GM19455 (cell line): ENCODE results near the gene LRCH1.
"Not testable (repeated sequence)": the region's sequence is repeated elsewhere in the genome, so short reads cannot be mapped to it uniquely, and the experiment has no call there.

ENCODE experiments used
- ATAC-seq: cut with Tn5 transposase; IDR thresholded peaks from one replicate; pipeline ENCODE4 v1.9.1; 2021; ENCODE audit not compliant: unreplicated experiment

LRCH1 gene

GRCh38 chr13:46747031-46747820 is 194.3 kb downstream of the LRCH1 start:
- ATAC-seq = no peak

- no peak for ATAC-seq
Observed at GRCh38 chr13:46748300-46748699, 195.3 kb downstream of the LRCH1 start.

- ATAC-seq = no peak
Observed at GRCh38 chr13:46749951-46750350, 197.0 kb downstream of the LRCH1 start.

- ATAC-seq = peak; percentile 65
Observed at GRCh38 chr13:46751811-46752635, 199.1 kb downstream of the LRCH1 start.

- ATAC-seq = no peak
Observed at GRCh38 chr13:46753137-46753536, 200.2 kb downstream of the LRCH1 start.

GRCh38 chr13:46753917-46754316 is 200.9 kb downstream of the LRCH1 start:
- ATAC-seq = no peak

GRCh38 chr13:46754812-46755211 is 201.8 kb downstream of the LRCH1 start:
- ATAC-seq = no peak

GRCh38 chr13:46755508-46755907 is 202.5 kb downstream of the LRCH1 start:
- not testable (repeated sequence) for ATAC-seq

GRCh38 chr13:46756977-46757376 is 204.0 kb downstream of the LRCH1 start:
- ATAC-seq = no peak

- ATAC-seq = no peak
Observed at GRCh38 chr13:46757640-46758039, 204.7 kb downstream of the LRCH1 start.

GRCh38 chr13:46759846-46760245 is 206.9 kb downstream of the LRCH1 start:
- no peak for ATAC-seq

GRCh38 chr13:46761174-46761573 is 208.2 kb downstream of the LRCH1 start:
- ATAC-seq = no peak

GRCh38 chr13:46761866-46762265 is 208.9 kb downstream of the LRCH1 start:
- no peak for ATAC-seq

- not testable (repeated sequence) for ATAC-seq
Observed at GRCh38 chr13:46769925-46770324, 217.0 kb downstream of the LRCH1 start.

GRCh38 chr13:46771693-46772092 is 218.7 kb downstream of the LRCH1 start:
- no peak for ATAC-seq

- ATAC-seq = no peak
Observed at GRCh38 chr13:46773541-46773940, 220.6 kb downstream of the LRCH1 start.

- no peak for ATAC-seq
Observed at GRCh38 chr13:46775385-46776107, 222.6 kb downstream of the LRCH1 start.

- ATAC-seq = no peak
Observed at GRCh38 chr13:46778095-46778494, 225.1 kb downstream of the LRCH1 start.

- ATAC-seq = no peak
Observed at GRCh38 chr13:46778890-46779289, 225.9 kb downstream of the LRCH1 start.

GRCh38 chr13:46782066-46782465 is 229.1 kb downstream of the LRCH1 start:
- no peak for ATAC-seq

GRCh38 chr13:46782691-46783090 is 229.7 kb downstream of the LRCH1 start:
- ATAC-seq = no peak
